ENCODE measurements around the gene TRIM59.

The TRIM59 gene

DNA sequence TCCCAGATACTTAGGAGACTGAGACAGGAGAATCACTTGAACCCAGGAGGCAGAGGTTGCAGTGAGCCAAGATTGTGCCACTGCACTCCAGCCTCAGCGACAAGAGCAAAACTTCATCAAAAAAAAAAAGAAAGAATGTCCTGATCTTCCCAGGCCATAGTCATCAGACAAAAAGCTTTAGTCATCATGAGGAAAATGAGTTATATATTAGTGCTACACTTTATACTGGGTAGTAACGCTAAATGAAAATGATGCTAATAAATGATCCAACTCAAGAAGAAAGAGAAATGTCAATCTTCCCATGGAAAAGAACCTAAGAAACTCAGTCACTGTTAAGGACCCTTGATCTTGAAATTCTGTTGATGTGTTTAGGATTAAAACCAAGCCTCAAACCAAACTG is 26.3 kb upstream of the TRIM59 start:
- no peak overlapping the region for H3K27ac ChIP-seq (ENCODE audit: low read depth, low read length)
- H3K27me3 ChIP-seq (ENCODE audit: control insufficient read depth in 1 of 2, insufficient read depth in 2 of 2, low read length in 2 of 2), result no peaks in the 10 kb centered on the region
- no peak overlapping the region for H3K9ac ChIP-seq (ENCODE audit: low read depth in 1 of 2, low read length in 2 of 2)
- peaks cover 0 to 3% of the 10 kb centered on the region in 2 donors for H3K9me3 ChIP-seq (ENCODE audit: control insufficient read depth in 1 of 2, low read length in 2 of 2)
- H3K4me3 ChIP-seq (ENCODE audit: low read depth in 1 of 2, low read length in 2 of 2), result no peak overlapping the region
- H3K4me1 ChIP-seq (ENCODE audit: control insufficient read depth in 1 of 2, insufficient read depth in 2 of 2, low read length in 2 of 2), result no peaks in the 10 kb centered on the region
- H3K36me3 ChIP-seq (ENCODE audit: control insufficient read depth in 1 of 2, insufficient read depth in 2 of 2, low read length in 2 of 2), result no peaks in the 10 kb centered on the region

DNA sequence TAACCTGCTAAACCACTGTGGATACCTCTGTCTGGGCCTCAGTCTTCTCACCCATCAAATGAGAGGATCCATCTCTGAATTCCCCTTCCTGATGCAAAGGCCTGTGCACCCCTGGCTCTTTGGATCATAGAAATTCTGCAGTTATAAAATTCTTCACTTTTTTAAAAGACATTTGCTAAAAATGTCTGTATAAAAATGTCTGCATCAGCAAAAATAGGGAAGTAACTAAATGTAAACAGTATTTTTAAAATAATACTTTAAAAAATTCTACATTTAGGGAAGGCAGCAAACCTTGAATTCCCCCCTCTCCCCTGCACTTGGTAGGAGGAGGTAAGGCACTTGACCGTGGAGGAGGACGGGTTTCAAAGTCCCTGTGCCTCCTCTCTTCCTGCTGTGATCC is 25.6 kb upstream of the TRIM59 start:
- no peak overlapping the region for H3K4me3 ChIP-seq (ENCODE audit: low read depth in 1 of 2, low read length in 2 of 2)
- peaks cover 4 to 9% of the 10 kb centered on the region in 2 donors for H3K9me3 ChIP-seq (ENCODE audit: control insufficient read depth in 1 of 2, low read length in 2 of 2)
- H3K36me3 ChIP-seq (ENCODE audit: control insufficient read depth in 1 of 2, insufficient read depth in 2 of 2, low read length in 2 of 2), result no peaks in the 10 kb centered on the region
- no peaks in the 10 kb centered on the region for H3K4me1 ChIP-seq (ENCODE audit: control insufficient read depth in 1 of 2, insufficient read depth in 2 of 2, low read length in 2 of 2)
- no peak overlapping the region for H3K9ac ChIP-seq (ENCODE audit: low read depth in 1 of 2, low read length in 2 of 2)
- H3K27ac ChIP-seq (ENCODE audit: low read depth, low read length), result no peak overlapping the region
- no peaks in the 10 kb centered on the region for H3K27me3 ChIP-seq (ENCODE audit: control insufficient read depth in 1 of 2, insufficient read depth in 2 of 2, low read length in 2 of 2)

DNA sequence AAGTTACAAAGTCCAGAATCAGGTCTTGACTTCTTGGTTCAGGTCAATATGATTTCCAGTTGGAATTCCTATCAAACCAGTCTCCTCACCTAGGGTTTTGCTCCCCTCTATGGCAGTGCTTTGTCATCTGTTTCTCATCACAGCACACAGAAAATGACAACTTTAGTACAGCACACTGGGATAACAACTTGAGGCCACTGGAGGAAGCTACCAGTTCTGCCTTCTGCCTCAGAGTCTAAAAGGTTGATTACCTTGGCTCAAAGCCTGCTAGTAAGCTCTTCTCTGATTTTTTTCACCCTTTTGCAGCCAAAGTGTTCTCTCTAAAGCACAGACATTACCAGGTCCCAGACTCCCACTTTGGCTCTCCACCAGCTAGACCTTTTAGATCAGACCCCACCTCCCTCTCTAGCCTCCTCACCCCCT is 24.8 kb upstream of the TRIM59 start:
- no peak overlapping the region for H3K27ac ChIP-seq (ENCODE audit: low read depth, low read length)
- no peaks in the 10 kb centered on the region for H3K4me1 ChIP-seq (ENCODE audit: control insufficient read depth in 1 of 2, insufficient read depth in 2 of 2, low read length in 2 of 2)
- H3K27me3 ChIP-seq (ENCODE audit: control insufficient read depth in 1 of 2, insufficient read depth in 2 of 2, low read length in 2 of 2), result no peaks in the 10 kb centered on the region
- peaks cover 4 to 9% of the 10 kb centered on the region in 2 donors for H3K9me3 ChIP-seq (ENCODE audit: control insufficient read depth in 1 of 2, low read length in 2 of 2)
- no peak overlapping the region for H3K4me3 ChIP-seq (ENCODE audit: low read depth in 1 of 2, low read length in 2 of 2)
- H3K36me3 ChIP-seq (ENCODE audit: control insufficient read depth in 1 of 2, insufficient read depth in 2 of 2, low read length in 2 of 2), result no peaks in the 10 kb centered on the region
- no peak overlapping the region for H3K9ac ChIP-seq (ENCODE audit: low read depth in 1 of 2, low read length in 2 of 2)

DNA sequence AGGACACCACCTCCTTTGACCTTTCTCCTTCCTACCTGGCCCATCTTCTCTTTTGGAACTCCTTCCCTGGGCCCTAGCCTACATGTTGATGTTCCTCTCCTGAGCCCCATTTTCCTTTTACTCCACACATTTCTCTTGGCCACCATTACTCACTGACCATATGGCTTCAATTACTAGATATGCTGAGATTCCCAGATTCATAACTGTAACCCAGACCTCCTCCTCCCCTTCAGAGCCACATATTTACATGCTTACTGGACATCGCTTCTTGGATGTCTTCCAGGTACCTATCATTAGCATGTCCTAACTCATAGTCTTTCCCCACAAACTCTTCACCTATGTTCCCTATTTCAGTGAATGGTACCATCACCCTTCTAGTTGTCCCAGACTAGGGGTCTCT is 24.4 kb upstream of the TRIM59 start:
- Histone ChIP-seq H3K36me3 (ENCODE audit: control insufficient read depth in 1 of 2, insufficient read depth in 2 of 2, low read length in 2 of 2) (no peaks in the 10 kb centered on the region), H3K4me1 (ENCODE audit: control insufficient read depth in 1 of 2, insufficient read depth in 2 of 2, low read length in 2 of 2) (no peaks in the 10 kb centered on the region)

DNA sequence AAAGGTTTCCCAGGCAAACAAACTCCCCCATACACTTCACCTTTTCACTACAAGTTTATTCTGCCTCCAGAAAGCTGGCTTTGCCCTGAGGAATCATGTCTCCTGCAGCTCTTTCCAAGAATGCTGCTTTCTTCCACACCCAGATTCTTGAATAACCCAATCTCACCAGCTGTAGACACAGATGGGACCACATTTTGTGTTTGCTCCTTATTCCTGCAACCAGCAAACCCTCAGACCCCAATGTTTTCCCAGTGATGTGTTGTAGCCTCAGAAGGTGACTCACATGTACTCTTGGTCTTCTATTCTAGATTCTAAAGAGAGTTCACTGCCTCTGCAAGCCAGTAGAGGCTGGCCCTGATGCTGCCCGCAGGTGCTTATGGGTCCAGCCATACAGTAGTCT is 23.6 kb upstream of the TRIM59 start:
- H3K36me3 ChIP-seq (ENCODE audit: control insufficient read depth in 1 of 2, insufficient read depth in 2 of 2, low read length in 2 of 2), result no peaks in the 10 kb centered on the region
- no peak overlapping the region for H3K9ac ChIP-seq (ENCODE audit: low read depth in 1 of 2, low read length in 2 of 2)
- peaks cover 4 to 9% of the 10 kb centered on the region in 2 donors for H3K9me3 ChIP-seq (ENCODE audit: control insufficient read depth in 1 of 2, low read length in 2 of 2)
- H3K4me3 ChIP-seq (ENCODE audit: low read depth in 1 of 2, low read length in 2 of 2), result no peak overlapping the region
- no peaks in the 10 kb centered on the region for H3K27me3 ChIP-seq (ENCODE audit: control insufficient read depth in 1 of 2, insufficient read depth in 2 of 2, low read length in 2 of 2)
- no peaks in the 10 kb centered on the region for H3K4me1 ChIP-seq (ENCODE audit: control insufficient read depth in 1 of 2, insufficient read depth in 2 of 2, low read length in 2 of 2)
- no peak overlapping the region for H3K27ac ChIP-seq (ENCODE audit: low read depth, low read length)

More for the DNA sequence above, 24.4 kb upstream of the TRIM59 start:
- no peak overlapping the region for H3K27ac ChIP-seq (ENCODE audit: low read depth, low read length)
- H3K4me3 ChIP-seq (ENCODE audit: low read depth in 1 of 2, low read length in 2 of 2), result no peak overlapping the region
- H3K9ac ChIP-seq (ENCODE audit: low read depth in 1 of 2, low read length in 2 of 2), result no peak overlapping the region
- H3K9me3 ChIP-seq (ENCODE audit: control insufficient read depth in 1 of 2, low read length in 2 of 2), result peaks cover 4 to 9% of the 10 kb centered on the region in 2 donors
- no peaks in the 10 kb centered on the region for H3K27me3 ChIP-seq (ENCODE audit: control insufficient read depth in 1 of 2, insufficient read depth in 2 of 2, low read length in 2 of 2)

DNA sequence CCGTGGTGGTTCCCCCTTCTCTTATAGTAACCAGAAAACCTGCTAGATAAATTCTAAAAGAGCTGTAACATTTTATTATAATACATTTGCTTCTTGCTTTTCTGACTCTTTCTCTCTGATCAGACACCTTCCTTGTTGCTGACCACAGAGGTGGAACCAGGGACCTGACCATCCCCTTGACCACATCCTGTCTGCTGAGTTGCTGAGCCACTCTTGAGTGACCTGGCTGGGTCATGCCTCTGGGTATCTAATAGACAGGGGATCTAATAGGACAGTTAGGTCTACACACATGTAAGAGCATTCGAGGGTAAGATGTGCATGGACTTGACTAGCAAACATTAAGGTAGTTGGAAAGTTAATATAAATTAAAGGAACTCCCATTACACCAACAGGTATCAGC is 22.8 kb upstream of the TRIM59 start:
- Histone ChIP-seq H3K9me3 (ENCODE audit: control insufficient read depth in 1 of 2, low read length in 2 of 2) (peaks cover 4 to 9% of the 10 kb centered on the region in 2 donors), H3K27ac (ENCODE audit: low read depth, low read length) (no peak overlapping the region), H3K36me3 (ENCODE audit: control insufficient read depth in 1 of 2, insufficient read depth in 2 of 2, low read length in 2 of 2) (no peaks in the 10 kb centered on the region), H3K9ac (ENCODE audit: low read depth in 1 of 2, low read length in 2 of 2) (no peak overlapping the region), H3K27me3 (ENCODE audit: control insufficient read depth in 1 of 2, insufficient read depth in 2 of 2, low read length in 2 of 2) (no peaks in the 10 kb centered on the region), H3K4me1 (ENCODE audit: control insufficient read depth in 1 of 2, insufficient read depth in 2 of 2, low read length in 2 of 2) (no peaks in the 10 kb centered on the region), H3K4me3 (ENCODE audit: low read depth in 1 of 2, low read length in 2 of 2) (no peak overlapping the region)

DNA sequence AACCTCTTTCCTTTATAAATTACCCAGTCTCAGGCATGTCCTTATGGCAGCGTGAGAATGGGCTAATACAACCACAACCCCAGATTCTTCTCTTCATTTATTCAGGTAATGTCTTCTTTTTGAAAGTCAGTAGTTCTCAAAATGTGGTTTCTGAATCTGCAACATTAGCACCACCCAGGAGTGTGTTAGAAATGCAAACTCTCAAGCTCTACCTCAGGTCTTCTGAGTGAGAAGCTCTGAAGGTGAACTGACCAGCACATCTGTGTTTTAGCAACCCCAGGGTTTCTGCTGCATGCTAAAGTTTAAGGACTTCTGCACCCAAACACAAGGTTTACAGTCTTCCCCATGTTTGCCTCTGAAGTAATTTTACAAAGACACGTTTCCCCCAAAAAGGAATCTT is 22.3 kb upstream of the TRIM59 start:
- H3K9ac ChIP-seq (ENCODE audit: low read depth in 1 of 2, low read length in 2 of 2), result no peak overlapping the region
- peaks cover 4 to 9% of the 10 kb centered on the region in 2 donors for H3K9me3 ChIP-seq (ENCODE audit: control insufficient read depth in 1 of 2, low read length in 2 of 2)
- H3K4me3 ChIP-seq (ENCODE audit: low read depth in 1 of 2, low read length in 2 of 2), result no peak overlapping the region
- no peaks in the 10 kb centered on the region for H3K4me1 ChIP-seq (ENCODE audit: control insufficient read depth in 1 of 2, insufficient read depth in 2 of 2, low read length in 2 of 2)
- H3K36me3 ChIP-seq (ENCODE audit: control insufficient read depth in 1 of 2, insufficient read depth in 2 of 2, low read length in 2 of 2), result no peaks in the 10 kb centered on the region
- H3K27me3 ChIP-seq (ENCODE audit: control insufficient read depth in 1 of 2, insufficient read depth in 2 of 2, low read length in 2 of 2), result no peaks in the 10 kb centered on the region
- no peak overlapping the region for H3K27ac ChIP-seq (ENCODE audit: low read depth, low read length)

DNA sequence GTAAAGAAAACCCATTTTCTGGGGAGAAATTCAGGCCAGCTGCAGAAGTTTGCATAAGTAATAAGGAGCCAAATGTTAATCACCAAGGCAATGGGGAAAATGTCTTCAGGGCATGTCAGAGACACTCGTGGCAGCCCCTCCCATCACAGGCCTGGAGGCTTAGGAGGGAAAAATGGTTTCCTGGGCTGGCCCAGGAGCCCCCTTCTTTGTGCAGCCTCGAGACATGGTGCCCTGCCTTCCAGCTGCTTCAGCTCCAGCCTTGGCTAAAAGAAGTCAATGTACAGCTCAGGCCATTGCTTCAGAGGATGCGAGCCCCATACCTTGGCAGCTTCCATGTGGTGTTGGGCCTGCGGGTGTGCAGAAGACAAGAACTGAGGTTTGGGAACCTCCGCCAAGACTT is 20.6 kb upstream of the TRIM59 start:
- no peak overlapping the region for H3K9ac ChIP-seq (ENCODE audit: low read depth in 1 of 2, low read length in 2 of 2)
- H3K4me3 ChIP-seq (ENCODE audit: low read depth in 1 of 2, low read length in 2 of 2), result no peak overlapping the region
- no peaks in the 10 kb centered on the region for H3K27me3 ChIP-seq (ENCODE audit: control insufficient read depth in 1 of 2, insufficient read depth in 2 of 2, low read length in 2 of 2)
- no peak overlapping the region for H3K27ac ChIP-seq (ENCODE audit: low read depth, low read length)
- H3K36me3 ChIP-seq (ENCODE audit: control insufficient read depth in 1 of 2, insufficient read depth in 2 of 2, low read length in 2 of 2), result no peaks in the 10 kb centered on the region
- no peaks in the 10 kb centered on the region for H3K4me1 ChIP-seq (ENCODE audit: control insufficient read depth in 1 of 2, insufficient read depth in 2 of 2, low read length in 2 of 2)
- H3K9me3 ChIP-seq (ENCODE audit: control insufficient read depth in 1 of 2, low read length in 2 of 2), result peaks cover 4 to 9% of the 10 kb centered on the region in 2 donors

DNA sequence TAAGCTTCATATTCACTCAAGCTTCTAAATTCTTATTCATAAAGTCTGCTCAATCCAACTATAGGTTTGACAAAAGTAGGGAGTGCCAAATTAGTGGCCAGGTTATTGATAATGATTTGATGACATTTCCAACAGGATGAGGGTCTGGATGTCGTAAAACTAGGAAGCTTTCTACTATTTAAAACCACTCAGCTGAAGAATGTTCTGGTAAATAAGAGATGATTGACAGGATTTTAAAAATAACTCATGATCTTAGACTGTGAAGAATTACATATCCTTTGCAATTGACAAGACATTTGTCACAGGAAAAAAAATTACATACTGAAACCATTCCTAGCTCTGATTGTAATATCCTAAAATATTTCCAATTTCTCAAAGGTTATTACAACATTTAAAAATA is 15.4 kb upstream of the TRIM59 start:
- H3K9me3 ChIP-seq (ENCODE audit: control insufficient read depth in 1 of 2, low read length in 2 of 2), result no peaks in the 10 kb centered on the region
- no peak overlapping the region for H3K27ac ChIP-seq (ENCODE audit: low read depth, low read length)
- no peaks in the 10 kb centered on the region for H3K27me3 ChIP-seq (ENCODE audit: control insufficient read depth in 1 of 2, insufficient read depth in 2 of 2, low read length in 2 of 2)
- no peak overlapping the region for H3K9ac ChIP-seq (ENCODE audit: low read depth in 1 of 2, low read length in 2 of 2)
- no peaks in the 10 kb centered on the region for H3K36me3 ChIP-seq (ENCODE audit: control insufficient read depth in 1 of 2, insufficient read depth in 2 of 2, low read length in 2 of 2)
- no peaks in the 10 kb centered on the region for H3K4me1 ChIP-seq (ENCODE audit: control insufficient read depth in 1 of 2, insufficient read depth in 2 of 2, low read length in 2 of 2)
- H3K4me3 ChIP-seq (ENCODE audit: low read depth in 1 of 2, low read length in 2 of 2), result no peak overlapping the region

DNA sequence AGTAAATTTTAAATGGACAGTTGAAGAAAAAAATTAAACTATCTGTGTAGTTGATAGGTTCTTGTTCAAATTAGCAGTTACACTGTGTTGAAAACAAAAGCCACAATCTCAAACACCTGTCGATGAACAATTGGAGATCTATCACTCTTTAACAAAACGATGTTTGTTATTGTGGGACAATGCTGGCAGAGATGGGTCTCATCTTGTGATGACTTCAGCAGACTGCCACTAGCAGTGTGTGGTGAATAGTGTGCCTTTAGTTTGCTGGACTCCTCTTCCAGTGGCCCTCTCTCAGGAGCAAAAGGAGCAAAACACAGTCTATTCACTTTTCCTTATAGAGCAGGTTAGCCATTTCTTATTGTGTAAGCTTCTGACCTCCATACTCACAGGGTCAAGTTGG is 14.7 kb upstream of the TRIM59 start:
- H3K36me3 ChIP-seq (ENCODE audit: control insufficient read depth in 1 of 2, insufficient read depth in 2 of 2, low read length in 2 of 2), result no peaks in the 10 kb centered on the region
- no peaks in the 10 kb centered on the region for H3K9me3 ChIP-seq (ENCODE audit: control insufficient read depth in 1 of 2, low read length in 2 of 2)
- H3K4me3 ChIP-seq (ENCODE audit: low read depth in 1 of 2, low read length in 2 of 2), result no peak overlapping the region
- no peak overlapping the region for H3K9ac ChIP-seq (ENCODE audit: low read depth in 1 of 2, low read length in 2 of 2)
- H3K27me3 ChIP-seq (ENCODE audit: control insufficient read depth in 1 of 2, insufficient read depth in 2 of 2, low read length in 2 of 2), result no peaks in the 10 kb centered on the region
- H3K4me1 ChIP-seq (ENCODE audit: control insufficient read depth in 1 of 2, insufficient read depth in 2 of 2, low read length in 2 of 2), result no peaks in the 10 kb centered on the region
- H3K27ac ChIP-seq (ENCODE audit: low read depth, low read length), result no peak overlapping the region

DNA sequence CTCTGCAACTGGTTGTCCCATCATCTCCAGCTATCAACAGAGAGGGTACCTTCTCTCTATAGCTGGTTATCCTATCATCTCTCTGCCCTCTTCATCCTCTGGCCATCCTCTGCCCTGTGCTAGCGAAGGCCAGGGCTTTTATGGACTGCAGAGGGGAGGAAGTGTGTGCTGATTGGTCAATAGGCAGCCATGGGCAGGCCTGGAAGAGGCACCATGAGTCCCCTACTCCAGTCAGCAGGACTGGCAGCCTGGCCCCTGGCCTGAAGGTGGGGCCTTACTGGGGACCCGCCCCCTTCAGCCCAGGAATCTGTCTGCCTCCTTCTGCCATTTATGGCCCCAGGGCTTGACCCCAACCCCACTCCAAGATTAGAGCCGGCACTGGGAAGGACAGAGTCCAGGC is 10.4 kb upstream of the TRIM59 start:
- Histone ChIP-seq H3K36me3 (ENCODE audit: control insufficient read depth in 1 of 2, insufficient read depth in 2 of 2, low read length in 2 of 2) (no peaks in the 10 kb centered on the region), H3K4me1 (ENCODE audit: control insufficient read depth in 1 of 2, insufficient read depth in 2 of 2, low read length in 2 of 2) (no peaks in the 10 kb centered on the region), H3K27ac (ENCODE audit: low read depth, low read length) (no peak overlapping the region), H3K27me3 (ENCODE audit: control insufficient read depth in 1 of 2, insufficient read depth in 2 of 2, low read length in 2 of 2) (peaks cover 0 to 4% of the 10 kb centered on the region in 2 donors), H3K4me3 (ENCODE audit: low read depth in 1 of 2, low read length in 2 of 2) (no peak overlapping the region), H3K9ac (ENCODE audit: low read depth in 1 of 2, low read length in 2 of 2) (no peak overlapping the region), H3K9me3 (ENCODE audit: control insufficient read depth in 1 of 2, low read length in 2 of 2) (no peaks in the 10 kb centered on the region)

All from duodenal mucosa (tissue), 2 donors.